H4 (cell line): ENCODE data around the gene LSAMP. TPM values are rescaled to one million over a fixed set of nuclear protein-coding genes. Genes with fewer than 3 reads are reported as not detected.

ENCODE experiments used
- DNase-seq: peaks from one replicate; pipeline ENCODE4 v3.0.0-alpha.2; 2015; ENCODE audit warnings: low spot score
- total RNA-seq: library from RNA; depleted of rRNA; stranded (reverse); fragments of >200 nt; shearing (Covaris generic); gene quantifications from 2 replicates; pipeline ENCODE4 v1.2.3, GENCODE V29; 2014

The LSAMP gene
- total RNA-seq, 1 experiment from 2014 or later: 4.7 TPM

DNA sequence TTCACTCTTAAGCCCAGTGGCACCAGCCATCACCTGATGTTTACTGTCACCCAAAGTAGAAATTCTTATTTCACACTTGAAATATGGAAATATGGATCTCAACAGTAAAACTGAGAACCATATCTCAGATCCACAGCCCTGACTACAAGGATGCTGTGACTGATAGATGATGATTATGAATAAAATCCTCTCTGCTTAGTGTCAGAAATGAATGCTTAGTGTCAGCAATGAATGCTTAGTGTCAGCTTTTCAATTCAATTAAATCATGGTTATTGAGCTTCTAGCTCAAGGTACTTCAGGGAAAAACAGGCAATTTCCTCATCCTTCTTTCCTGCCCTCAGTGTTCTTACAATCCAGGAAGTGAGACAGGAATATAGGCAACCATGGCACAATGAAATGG, 392.3 kb downstream of the LSAMP start:
- no peak for DNase-seq

DNA sequence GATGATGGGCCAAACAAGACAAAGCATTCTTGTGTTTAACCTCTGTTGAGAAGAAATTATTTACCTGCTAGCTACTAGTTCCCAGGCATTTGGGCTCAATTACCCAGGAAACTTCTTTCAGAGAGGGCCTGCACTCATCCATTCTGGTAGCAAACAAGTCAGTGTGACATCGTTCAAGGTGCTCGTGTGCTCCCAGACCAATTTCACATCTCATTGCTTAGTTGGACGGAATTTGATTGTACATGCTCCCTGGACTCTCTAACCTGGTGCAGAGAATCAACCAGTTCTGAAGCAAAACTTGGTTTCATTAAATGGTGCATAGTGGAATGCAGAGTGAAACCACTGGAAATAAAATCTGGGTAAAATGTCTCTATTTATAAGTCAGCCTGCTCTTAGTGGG, 392.7 kb downstream of the LSAMP start:
- DNase-seq: no peak

DNA sequence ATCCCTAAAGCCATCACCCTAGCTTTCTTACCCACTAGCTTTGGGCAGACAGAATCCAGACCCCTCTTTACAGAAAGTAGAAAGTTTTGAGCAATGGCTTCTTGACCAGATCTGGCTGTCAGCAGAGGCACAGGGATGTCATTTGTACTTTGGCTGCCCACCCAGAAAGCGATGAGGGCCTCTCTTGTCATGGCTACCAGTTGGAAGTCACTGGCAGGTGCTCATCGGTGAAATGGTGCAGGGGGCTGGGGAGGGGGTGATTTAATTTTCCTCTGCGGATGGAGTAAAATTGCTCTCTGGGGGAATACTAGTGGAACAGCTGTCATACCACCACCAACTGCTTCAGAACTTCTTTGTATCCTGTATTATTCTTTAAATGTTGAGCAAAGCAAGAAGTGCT, 393.7 kb downstream of the LSAMP start:
- no peak for DNase-seq

DNA sequence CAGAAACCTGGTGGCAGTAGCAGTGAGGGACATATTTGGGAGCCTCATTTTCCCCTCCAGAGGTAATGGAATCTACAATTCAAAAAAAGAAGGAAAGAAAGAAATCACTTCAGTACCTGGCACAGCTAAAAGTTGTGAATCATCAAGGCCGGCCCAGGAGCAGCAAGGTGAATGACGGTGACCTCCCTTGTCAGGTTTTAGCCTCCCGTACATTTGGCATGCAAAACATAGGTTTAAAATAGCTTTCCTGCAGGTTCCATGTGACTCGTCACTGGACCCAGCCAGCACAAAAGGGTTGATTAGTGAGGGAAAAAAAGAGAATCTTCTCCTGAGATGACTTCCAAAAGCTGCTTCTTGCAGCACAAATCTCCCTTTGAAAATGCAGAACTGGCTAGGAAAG, 394.2 kb downstream of the LSAMP start:
- DNase-seq: no peak

DNA sequence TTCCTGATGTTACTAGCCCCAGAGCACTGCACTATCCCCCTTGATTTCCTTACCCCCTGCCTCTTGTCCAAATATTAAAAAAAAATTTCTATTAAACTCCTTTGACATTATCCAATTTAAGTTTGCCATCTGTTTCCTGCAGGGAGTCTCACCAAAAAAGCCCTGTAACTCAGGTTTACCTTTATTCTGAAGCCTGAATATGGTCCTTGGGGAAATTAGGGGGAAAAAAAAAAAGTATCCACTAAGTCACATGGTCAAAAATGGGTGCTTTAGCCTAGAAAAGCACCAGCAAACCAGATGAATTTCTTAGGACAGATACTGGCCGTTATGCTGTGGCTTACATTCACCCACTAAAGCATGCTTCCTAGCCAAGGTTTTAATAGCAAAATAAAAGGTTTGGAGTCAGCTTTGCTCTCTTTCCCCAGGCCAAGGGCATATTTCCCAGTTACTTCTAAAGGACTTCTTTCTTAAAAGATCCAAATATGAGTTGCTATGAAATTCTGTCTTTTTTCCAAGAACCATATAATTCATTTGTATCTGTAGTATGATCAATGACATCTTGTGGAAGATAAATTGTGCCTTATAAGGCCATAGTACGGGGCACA, 394.9 kb downstream of the LSAMP start:
- no peak for DNase-seq

DNA sequence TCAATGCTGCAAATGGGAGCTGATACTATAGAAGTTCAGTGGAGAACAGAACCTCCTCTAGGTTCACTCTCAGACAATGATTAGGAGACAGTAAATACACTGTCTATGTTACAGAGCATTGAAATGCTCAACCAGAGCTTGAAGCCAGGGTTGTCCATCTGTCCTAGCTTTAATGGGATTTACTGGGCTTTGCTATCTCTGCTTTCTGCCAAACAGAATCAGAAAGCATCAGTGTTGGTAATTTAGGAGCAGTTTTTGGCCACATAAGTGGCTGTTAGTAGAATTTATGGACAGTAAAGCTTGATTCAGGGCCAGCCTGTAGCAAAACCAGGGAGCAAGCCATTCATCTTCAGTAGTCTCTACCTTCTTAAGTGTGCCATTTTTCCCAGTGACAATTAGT, 396.3 kb downstream of the LSAMP start:
- DNase-seq: no peak

DNA sequence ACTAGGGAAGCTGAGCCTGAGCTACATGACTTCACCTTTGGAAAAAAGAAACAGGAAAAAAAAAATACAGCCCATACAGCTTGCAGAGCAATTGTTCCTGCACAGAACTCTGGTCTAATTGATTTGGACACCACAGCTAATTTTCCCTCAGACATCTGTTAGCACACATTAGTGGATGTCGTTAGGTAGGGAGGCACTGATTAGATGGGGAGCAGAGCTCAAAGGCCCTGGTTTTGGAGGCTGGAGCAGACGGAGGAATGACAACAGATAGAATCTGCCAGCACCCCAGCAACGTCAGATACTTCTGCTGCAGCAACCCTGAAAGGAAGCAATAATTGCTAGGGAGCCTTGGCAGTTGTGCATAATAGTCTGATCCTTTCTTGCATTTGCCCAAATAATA, 398.9 kb downstream of the LSAMP start:
- DNase-seq: no peak

DNA sequence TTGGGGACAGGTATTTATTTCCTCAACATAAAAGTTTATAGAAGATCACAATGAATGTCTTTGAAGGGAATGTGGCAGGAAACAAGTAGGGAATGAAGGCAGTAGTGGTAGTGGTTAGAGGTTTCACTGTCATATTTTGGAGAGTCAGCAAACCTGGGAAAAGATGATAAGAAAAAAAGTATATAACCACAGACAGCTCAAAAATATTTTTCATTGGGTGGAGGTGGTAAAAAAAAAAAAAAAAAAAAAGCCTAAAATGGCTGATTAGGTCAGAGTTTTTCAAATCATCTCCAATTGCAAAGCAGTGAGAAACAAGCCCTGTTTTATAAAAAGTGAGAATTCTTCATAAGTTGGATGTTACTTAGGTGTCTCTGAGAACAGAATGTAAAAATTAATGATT, 400.0 kb downstream of the LSAMP start:
- DNase-seq: no peak

DNA sequence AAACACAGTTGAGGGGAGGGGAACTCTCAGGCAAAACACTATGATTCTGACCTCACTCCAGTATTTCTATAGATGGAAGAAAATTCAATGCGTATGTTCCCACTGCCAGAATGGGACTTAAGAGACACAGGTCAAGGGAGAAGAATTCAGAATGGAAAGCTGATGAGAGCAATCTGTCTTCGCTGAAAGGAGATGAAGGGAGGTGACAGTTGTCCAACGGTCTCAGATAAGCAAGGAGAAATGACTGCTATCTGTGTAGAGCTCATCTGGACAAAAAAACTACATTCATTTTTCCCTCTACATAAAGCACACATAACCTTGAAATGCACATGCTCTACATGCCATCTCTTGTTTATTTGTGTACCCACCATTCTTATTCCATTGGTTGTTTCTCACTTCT, 405.1 kb downstream of the LSAMP start:
- no peak for DNase-seq

DNA sequence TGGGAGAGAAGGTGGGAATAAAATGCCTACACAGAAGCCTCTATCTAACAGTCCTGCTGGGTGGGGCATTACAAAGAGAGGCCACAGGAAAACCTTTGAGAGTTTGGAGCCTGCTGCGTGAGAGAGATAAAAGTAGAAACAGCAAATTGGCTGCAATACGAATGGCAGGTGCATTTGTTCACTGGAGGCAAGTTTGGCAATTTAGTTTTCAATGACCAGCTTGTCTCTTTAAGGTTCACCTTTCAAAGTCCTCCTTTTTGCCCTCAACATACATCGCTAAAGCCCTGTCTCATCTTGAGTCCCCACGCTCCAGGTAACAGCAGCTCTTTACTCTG, 405.7 kb downstream of the LSAMP start:
- DNase-seq: no peak

DNA sequence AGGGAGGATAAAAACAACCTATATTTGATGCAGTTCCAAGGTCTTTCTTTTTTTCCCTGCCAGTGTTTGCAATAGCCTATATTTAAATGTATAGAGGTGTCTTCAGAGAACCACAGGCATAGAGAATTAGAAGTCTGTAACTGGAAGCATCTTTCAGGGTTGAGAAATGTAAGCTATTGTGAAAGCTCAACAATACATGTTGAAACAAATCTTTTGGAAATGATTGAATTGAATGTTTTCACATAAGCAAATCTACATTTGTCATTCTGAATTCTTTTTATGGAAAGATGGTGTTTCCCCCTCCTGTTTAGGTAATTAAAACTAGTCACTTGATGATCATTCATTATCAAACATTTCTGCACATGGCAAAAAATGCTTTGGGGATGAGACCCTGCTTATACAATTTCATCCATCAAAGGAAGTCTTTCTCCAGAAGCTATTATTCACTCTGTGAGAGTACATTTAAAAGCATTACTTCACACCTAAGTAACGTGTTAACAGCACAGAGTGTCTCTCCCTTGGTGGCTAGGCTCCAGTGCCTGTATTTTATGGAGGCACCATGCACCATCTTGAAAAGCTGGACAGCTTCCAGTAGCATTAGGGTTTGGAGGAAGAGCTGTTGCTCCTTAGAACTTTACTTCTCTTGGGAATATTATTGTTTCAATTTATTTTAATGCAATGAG, 406.2 kb downstream of the LSAMP start:
- no peak for DNase-seq

DNA sequence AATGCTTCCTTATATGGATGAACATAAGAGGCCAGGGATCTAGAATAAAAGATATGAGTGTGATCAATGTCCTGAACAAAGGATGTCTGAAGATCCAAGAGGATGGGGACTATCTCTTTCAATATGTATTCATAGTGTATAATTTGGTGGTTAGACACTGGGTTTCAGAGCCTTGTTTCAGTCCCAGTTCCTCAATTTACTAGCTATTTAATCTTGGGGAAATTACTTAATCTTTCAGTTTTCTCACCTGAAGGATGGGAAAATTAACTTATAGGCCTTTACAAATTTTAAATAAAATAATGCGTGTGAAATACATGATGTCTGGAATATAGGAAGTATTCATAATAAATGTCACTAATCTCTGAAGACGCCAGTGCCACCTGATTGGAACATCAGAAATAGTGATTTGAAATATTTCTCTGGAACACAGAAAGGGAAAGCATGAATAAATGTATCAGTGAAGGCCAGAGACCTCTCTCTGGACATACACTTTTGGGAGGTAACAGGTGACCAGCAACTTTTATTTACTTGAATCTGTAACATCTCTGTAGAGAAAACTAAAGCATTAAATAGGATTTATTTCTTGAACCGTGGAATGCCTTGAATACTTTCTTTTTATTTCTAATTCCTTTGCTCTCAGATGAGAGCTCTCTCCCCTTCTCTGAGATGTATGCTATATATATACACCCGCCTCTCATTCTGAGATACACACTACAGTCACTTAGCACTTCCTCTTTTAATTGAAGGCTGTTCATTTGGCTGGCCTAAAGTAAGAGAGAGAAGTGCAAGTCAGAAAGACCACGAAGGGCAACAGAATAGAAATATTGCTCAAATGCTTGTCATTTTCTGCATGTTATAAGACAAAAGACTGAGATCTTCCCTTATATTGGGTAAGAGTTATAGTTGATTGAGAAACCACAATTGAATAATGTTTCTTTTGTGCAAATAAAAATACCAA, 407.1 kb downstream of the LSAMP start:
- DNase-seq: no peak

DNA sequence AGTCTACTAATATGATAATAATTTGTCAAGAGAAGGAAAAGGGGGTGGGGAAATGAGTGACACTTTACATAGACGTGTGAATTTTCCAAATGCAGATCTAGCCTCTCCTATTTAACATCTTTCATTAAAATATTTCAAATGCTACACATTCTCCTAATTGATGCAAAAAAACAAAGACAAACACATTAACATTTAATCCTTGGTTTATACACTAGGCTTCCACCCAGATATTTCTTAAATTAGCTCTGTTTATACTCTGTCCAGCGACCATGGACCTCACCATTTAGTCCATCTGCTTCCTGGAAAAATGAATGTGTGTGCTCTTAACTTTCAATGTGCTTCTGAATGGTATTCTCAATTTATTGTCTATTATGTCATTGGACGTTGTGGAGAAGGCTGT, 409.9 kb downstream of the LSAMP start:
- DNase-seq: no peak

DNA sequence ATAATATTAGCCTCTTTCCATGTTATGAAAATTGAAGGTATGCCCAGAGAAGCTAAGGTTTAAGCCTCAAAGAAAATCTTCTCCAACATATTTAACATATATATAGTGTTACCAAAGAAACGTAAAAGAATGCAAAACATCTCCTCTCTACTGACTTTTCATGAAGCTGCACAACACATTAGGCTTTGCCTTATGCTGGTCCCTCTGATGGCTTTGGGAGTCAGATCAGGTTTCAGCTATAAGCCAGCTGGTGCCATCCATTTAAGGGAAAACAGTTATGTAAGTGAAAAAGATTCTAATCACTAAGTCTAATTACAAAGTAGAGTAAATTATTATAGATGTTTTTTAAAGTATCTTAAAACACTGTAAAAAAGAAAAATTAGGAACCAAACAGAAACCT, 410.5 kb downstream of the LSAMP start:
- no peak for DNase-seq

DNA sequence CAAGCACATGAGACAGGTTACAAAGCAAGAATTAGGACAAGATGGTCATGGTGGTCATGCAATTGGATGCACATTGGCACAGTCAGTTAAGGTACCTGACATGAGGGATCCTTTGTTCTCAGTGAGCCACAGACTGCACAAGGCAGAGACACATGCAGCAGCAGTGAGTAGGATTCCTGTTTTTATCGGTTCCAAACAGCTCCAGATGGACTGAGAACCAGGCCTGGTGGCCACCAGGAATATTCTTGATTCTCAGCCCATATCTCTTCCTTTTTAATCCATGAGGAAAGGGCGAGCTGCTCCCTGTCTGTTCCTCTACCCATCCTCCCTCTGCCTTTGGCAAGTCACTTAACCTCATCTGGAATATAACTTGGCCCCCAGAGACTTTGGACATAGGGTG, 411.2 kb downstream of the LSAMP start:
- DNase-seq: no peak

DNA sequence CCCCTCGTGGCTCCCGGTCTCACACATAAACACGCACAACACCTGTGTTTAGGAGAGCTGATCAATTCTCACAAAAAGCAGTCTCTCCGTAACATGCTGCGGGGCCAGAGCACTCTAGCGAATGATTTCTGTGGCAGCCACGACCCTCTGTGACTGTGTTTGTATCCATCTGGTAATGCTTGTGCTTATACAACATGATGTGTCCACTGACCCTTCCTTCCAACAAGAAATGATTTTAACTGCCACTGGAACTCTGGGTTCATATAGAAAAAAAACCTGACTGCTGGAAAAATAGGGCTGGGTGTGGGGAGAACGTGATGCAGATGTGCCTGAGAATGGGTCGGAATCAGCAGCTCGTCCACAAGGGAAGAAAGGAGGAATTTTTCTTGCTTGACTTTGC, 411.8 kb downstream of the LSAMP start:
- no peak for DNase-seq

DNA sequence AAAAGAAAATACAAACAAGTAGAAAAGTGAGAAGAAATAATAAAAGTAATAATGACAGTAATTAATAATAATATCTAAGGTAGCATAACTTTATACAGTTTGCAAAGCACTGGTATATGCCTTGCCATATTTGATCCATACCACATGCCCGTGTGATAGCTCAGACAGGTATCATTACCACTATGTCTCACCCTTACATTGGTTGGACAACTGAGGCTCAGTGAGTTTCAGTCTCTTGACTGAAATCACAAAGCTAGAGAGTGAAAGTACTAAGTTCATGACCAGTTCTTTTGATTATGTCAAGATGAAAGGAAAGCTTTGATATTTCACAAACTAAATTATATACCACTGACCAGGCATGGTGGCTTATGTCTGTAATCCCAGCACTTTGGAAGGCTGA, 413.1 kb downstream of the LSAMP start:
- DNase-seq: no peak

DNA sequence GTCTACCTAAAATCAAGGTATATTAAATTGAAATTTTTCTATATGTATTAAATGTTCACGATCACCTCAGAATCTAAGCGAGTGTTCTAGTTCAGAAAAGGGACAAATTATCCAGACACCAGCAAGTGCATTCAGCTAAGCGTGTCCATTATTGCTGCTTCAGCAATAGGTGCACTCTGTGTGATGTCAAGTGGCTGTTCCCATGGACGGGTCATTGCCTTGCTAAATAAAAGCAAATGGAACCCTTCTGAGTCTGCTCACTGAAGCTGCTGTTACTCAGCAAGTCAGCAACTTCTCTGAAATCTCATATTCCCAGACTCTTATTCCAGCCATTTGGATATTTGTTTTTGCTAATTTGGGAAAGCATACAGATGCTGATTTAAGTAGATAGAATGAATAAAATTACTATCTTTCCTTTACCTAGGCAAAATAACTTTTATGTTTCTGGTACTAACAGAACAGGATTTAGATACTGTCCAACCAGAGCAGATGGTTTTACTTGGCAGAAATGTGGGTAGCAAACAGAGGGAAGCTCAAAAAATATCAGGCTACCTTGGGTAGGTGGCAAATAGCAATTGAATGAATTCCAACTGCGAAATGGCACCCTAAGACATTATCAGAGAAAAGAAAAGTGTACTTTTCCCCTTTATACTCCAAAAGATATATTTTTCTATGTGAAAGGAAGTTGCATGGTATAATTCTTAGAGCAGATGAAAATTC, 415.0 kb downstream of the LSAMP start:
- no peak for DNase-seq

DNA sequence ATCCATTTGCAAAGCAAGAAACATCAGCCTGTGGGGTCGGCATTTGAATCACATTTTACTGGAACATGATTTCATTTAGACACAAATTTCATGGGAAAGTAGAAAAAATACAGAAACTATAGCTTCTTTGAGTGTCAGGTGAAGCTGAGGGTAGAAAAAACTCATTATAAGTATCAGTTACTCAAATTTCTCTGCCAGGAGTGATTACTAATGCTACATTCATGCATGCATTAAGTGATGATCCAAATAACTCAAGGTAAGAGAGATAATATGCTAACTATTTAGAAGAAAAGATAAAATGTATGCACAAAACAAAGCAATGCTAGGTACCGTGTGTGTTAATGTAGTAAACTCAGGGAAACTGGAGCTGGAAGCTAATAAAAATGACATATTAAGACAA, 416.0 kb downstream of the LSAMP start:
- no peak for DNase-seq

DNA sequence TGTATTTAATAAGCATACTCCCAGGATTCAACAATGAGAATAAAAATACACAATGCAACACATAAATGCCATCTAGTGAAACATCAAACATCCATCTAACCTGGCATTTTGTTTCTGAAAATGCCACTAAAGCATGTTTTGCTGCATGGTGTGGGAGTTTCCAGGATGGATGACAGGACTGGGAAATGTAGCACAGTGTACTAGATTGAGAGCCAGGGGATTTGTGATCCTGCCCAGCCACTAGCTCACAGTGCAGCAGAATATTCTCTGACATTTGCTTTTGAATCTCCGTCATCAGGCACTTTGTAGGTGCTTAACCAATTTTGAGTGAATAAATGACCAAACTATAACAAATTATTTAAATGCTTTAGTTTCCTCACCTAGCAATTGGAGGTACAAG, 417.1 kb downstream of the LSAMP start:
- no peak for DNase-seq

DNA sequence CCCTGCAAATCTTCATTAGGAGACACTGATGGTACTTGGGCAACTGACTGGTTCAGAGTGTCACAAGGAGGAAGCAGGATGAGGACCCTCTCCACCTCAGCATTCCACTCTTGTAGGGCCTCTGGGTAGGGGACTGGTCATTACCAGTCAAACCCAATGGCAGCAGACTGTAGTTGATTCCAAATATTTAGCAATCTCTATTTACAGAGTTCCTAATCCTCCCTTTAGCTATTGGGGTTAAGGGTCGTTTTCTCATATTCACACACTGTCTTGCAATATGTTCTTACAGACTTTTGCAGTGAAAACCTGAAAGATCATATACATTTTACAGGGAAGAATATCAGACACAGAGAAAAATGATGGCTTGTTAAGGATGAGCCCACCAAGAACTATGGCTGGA, 424.3 kb downstream of the LSAMP start:
- no peak for DNase-seq

DNA sequence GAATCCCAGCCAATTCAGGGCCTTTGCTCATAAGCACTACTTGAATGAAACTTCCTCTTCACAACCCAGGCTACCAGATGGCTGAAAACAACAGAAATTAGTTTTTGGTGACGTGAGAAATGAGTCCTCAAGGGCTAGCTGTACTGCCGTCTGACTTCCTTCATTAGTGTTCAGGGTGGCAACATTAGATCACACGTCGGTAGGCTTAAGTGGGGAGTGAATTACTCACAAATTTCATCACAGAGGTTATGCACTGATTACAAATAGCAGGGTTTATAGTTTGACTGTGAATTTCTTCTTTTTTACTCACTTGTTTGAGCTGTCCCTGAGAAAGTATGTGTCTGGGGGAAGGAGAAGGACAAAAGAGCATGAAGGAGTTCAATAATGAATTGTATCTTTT, 424.8 kb downstream of the LSAMP start:
- no peak for DNase-seq
